GM19239 (cell line): Measurements from ENCODE around the gene GATM.

Source experiments
- DNase-seq: peaks from one replicate; pipeline ENCODE4 v3.0.0; 2011; ENCODE audit warnings: low spot score; ENCODE audit not compliant: insufficient read length
- FAIRE-seq: peaks from 2 replicates; lab custom pipeline; 2011; peaks lifted over from hg19 to GRCh38; lab: Jason Lieb, UNC

The GATM gene

DNA sequence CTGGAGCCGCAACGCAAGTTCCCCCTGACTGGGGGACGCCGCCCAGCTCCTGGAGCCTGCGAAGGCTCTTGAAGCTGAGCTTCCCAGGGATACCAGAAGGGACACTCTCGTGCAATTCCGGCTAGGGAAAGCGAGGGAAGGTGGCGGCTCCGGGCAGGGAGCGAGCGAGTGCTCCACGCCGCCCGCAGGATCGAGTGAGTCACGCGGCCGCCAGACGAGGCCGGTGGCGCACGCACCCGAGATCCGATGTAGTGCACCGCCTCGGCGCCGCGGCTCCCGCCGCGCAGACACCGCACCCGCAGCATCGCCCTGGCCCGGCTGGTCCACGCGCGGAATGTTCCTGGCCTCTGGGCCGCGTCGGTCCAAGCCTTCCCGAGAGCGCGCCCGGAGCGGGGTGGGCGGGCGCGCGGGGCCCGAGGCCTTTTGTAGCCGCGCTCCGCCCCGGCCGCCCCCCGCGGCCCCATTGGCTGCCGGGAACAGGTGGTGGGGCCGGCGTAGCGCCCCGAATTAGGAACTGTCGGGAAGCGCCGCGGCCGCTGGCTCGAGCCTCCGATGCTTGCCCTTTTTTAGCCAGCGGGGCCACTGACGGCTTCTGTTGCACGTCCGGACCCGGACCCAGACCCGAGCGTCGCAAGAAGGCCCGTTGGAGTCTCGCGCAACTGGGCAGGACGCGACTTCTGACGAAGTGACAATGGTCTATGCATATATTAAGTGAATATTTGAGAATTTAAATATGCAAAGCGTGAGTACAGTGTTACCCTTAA is at the start of gene GATM:
TSS of gene GATM (minus strand) at position 396 of the 764 bp plus-strand sequence. CDS start at position 305, 91 bp downstream.
- peak; percentile 67 for DNase-seq

DNA sequence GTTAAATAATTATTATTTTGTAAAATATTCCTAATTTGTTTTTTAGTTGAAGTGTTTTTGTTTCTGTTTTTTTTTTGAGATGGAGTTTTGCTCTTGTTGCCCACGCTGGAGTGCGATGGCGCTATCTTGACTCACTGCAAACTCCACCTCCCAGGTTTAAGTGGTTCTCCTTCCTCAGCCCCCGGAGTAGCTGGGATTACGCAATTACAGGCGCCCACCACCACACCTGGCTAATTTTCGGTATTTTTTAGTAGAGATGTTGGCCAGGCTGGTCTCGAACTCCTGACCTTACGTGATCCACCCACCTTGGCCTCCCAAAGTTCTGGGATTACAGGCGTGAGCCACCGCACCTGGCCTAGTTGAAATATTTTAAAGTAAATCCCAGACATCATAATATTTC is 48.7 kb upstream of the GATM start:
- FAIRE-seq: no peak
- no peak for DNase-seq

More for the DNA sequence above, at the start of gene GATM:
- FAIRE-seq: peak; percentile 81

DNA sequence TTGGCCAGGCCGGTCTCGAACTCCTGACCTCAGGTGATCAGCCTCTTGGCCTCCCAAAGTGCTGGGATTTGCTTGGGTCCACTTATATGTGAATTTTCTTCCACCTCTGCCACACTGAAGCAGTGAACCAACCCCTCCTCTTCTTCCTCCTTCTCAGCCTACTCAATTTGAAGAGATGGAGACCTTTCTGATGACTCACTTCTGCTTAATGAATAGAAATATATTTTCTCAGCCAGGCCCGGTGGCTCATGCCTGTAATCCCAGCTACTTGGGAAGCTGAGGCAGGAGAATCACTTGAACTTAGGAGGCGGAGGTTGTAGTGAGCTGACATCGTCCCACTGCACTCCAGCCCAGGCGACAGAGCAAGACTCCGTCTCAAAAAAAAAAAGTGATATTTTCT is 46.8 kb upstream of the GATM start:
- no peak for DNase-seq
- FAIRE-seq: no peak

DNA sequence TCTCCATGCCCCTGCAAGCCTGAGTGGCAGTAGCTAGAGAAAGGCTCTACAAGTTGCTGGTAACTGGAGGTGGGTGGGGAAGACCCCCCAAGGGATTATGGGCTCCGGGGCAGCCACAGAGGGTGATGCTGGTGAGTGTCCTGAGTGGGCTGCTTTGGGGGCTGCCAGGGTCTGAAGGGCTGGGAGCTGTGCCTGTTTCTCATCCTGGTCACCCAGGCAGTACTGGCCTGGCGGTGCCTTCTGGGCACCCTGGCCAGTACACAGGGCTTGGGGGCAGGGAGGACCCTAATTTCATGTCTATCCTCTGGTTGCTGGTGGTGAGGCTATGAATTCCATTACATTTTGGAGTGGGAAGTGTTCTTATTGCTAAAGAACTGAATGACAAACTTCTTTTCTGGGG is 46.1 kb upstream of the GATM start:
- no peak for FAIRE-seq
- DNase-seq: no peak

DNA sequence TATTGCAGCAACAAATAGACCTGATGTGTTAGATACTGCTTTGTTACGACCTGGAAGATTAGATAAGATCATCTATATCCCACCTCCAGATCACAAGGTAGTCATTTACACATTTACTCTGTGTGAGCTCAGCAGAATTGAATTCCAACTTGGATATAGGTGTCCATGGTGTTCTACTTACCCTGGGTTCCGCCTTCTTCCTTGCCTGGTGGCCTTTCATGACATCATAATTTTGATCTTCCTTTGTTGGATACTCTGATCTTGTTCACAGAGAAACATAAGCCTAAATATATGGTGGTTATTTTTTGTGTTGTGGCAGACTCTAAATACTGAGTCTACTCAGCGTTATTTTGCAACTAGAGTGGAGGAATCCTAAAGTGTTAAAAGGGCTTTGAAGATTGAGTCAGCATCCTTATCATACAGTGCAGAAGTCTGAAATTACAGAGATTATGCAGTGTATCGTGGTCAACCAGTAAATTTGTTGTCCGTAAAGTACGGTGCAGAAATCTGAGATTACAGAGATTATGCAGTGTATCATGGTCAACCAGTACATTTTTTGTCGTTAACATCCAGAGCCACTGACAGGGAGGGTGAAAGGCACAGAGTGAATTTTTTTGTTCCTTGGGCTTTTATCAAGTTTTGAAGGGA is 39.1 kb upstream of the GATM start:
- no peak for FAIRE-seq
- DNase-seq: no peak

DNA sequence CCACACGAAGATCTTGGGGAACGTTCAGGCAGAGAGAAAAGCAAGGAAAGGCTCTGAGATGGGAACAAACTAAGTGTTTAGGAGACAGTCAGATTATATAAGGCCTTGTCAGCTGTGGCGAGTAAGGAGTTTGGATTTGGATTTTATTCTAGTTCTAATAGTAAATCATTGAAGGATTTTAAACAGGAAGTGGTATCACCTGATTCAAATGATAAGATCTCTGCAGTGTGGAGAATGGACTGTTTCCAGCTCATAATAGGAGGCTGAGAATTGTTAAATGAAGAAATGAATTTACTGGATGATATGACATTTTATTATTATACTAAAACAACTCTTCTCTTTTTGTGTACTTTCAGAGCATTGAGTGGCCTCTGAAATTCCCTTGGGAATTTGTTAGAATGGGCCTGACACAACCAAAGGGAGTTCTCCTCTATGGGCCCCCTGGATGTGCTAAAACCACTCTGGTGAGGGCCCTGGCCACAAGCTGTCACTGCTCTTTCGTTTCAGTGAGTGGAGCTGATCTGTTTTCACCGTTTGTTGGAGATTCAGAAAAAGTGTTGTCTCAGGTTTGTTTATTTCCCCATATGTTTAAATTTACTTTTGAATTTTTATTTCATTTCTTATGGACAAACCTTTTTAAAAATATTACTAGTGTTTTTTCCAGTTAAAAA is 36.0 kb upstream of the GATM start:
- FAIRE-seq: no peak
- no peak for DNase-seq

- no peak for DNase-seq
- FAIRE-seq: no peak
These were observed 31.3 kb upstream of the GATM start for GRCh38 chr15:45409596-45409995.

GRCh38 chr15:45407786-45408185 is 29.4 kb upstream of the GATM start:
- DNase-seq (no peak), FAIRE-seq (no peak)

DNA sequence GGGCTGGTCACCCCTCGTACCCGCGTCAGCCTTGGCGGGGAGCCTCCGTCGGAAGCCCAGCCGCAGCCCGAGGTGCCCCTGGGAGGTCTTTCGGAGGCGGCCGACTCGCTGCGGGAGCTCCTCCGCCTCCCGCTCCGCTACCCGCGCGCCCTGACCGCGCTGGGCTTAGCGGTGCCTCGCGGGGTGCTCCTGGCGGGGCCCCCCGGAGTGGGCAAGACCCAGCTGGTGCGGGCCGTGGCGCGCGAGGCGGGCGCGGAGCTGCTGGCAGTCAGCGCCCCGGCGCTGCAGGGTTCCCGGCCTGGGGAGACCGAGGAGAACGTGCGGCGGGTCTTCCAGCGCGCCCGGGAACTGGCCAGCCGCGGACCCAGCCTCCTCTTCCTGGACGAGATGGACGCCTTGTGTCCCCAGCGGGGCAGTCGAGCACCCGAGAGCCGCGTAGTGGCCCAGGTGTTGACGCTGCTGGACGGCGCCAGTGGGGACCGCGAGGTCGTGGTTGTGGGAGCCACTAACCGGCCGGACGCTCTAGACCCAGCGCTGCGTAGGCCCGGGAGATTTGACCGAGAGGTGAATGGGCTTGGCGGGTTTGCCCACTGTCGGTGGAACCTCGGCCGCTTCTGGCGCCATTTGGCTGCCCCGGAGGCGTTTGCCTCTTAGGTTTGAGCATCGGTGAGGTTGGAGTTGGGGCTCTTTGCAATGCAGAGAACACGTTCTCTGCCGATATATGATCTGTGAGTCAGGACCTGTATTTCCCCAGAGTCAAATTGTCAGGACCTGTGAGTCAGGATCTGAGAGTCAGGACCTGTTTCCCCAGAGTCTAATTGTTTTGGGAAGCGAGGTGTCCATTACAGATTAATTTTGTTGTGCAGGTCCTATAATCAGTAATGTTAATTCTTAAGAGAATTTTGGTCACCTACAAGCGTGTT is 24.9 kb upstream of the GATM start:
- DNase-seq: no peak
- FAIRE-seq: peak; percentile 73

DNA sequence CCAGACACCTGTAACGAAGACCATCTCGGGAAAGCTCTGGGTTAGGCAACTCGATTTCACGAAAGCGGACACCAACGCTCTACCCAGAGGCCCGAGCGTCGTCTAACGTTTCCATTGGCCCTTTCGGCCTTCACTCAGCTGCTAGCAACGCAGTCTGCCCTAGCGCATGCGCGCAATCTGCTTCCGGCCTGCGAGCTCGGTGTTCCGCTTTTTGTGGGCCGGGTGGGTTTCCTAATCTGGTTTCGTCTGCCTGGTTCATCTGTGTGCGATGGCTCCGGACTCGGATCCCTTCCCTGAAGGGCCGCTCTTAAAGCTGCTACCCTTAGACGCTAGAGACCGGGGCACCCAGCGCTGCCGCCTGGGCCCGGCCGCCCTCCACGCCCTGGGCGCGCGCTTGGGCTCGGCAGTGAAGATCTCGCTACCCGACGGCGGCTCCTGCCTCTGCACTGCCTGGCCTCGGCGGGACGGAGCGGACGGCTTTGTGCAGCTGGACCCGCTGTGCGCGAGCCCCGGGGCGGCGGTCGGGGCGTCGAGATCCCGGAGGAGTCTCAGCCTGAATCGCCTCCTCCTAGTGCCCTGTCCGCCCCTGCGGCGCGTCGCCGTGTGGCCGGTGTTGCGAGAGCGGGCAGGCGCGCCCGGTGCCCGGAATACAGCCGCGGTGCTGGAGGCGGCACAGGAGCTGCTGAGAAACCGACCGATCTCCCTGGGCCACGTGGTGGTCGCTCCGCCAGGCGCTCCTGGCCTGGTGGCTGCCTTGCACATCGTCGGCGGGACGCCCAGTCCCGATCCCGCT is 24.0 kb upstream of the GATM start:
- DNase-seq (peak; percentile 81), FAIRE-seq (peak; percentile 100)

DNA sequence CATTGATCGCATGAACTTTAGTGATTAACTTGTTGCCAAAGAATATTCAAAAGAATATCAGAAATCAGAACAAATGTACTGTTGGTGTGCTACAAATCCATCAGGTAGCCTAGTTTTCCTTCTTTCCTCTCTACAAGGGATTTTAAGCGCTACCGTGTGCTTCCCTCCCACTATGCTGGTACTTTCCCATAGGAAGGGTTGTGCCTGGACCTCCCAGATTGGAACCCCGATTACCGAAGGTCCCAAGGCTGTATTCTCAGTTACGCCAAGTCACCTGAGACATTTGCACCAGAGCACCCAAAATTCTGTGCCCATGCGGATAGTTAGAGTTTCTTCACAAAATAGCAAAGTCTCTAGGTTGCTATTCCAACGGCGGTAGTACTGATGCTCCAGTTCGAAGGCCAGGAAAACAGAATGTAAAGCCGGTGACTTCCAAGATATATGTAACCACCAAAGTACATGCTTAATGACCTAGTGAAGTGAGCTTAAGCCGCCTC is 23.4 kb upstream of the GATM start:
- no peak for DNase-seq
- FAIRE-seq: no peak

- peak; percentile 93 for FAIRE-seq
- no peak for DNase-seq
These were observed 21.3 kb upstream of the GATM start for GRCh38 chr15:45399381-45400212.

- FAIRE-seq (no peak), DNase-seq (no peak)
These were observed 18.8 kb upstream of the GATM start for GRCh38 chr15:45397116-45397665.

DNA sequence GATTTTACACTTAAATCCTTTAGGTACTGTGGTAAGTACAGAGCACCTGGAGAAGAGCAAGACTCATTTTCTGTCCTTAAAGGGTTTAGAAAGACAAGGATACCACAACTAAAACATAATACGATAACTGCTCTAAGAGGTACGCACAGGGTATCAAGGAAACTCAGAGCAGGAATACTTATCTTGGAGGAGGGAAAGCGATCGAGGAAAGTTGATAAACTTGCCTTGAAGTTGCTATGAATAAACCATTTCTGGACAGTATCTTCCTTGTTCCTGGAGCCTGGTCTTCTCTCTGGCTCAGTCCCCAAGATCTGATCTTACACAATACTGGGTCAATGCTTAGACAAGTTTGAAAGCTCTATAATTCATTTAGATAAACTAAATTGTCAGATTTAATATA is 17.6 kb upstream of the GATM start:
- DNase-seq: no peak
- no peak for FAIRE-seq

DNA sequence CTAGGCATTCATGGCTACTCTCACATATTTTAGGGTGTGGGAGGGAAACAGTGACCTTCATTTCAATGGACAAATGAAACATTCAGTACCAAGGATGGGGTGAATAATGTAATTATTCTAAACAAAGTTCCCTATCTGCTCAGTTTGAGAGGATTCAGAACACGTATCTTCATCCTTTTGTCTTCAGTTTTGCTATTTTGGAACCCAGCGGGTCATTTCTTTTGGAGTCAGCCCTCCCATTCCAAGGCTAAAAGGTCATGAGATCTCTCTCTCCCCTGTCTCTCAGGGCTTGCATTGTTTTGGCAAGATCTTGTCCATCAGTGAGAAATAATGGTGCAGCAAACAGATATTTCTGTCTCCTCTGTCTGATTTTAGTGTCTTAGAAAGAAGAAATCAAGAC is 16.3 kb upstream of the GATM start:
- FAIRE-seq (peak; percentile 11), DNase-seq (no peak)

GRCh38 chr15:45393851-45394250 is 15.5 kb upstream of the GATM start:
- FAIRE-seq (no peak), DNase-seq (no peak)

DNA sequence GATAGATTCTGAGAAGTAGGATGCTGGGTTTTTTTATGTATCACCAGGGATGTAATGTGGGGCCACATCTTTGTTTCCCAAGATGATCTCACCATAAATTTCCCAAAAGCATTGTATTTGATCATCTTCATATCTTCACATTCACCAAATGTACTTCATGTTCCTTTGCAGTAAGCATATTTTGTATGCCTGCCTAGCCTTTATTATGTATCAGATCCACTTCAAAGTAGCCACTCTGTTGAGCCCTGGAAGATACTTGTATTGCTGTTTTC is 14.2 kb upstream of the GATM start:
- FAIRE-seq: no peak
- no peak for DNase-seq
